NT2/D1 (cell line): ENCODE measurements around the gene NDUFA3.
"Not testable (repeated sequence)": the region's sequence is repeated elsewhere in the genome, so short reads cannot be mapped to it uniquely, and the experiment has no call there.

Source experiments
- DNase-seq: peaks from one replicate; pipeline ENCODE4 v3.0.0-alpha.2; 2011; ENCODE audit warnings: low read depth, low spot score
- H3K27me3 ChIP-seq: 2 replicates; pipeline ENCODE4 v1.6.0; 2011; ENCODE audit warnings: mild to moderate bottlenecking; ENCODE audit not compliant: insufficient read length, insufficient read depth
- H3K36me3 ChIP-seq: 2 replicates; pipeline ENCODE4 v1.6.1; 2011; ENCODE audit warnings: mild to moderate bottlenecking, low read length, mixed read lengths; ENCODE audit not compliant: insufficient read depth, insufficient read length
- H3K4me1 ChIP-seq: 2 replicates; pipeline ENCODE4 v1.5.1; 2011; ENCODE audit not compliant: insufficient read depth, insufficient read length
- H3K4me3 ChIP-seq: 2 replicates; pipeline ENCODE4 v1.5.1; 2011; ENCODE audit warnings: low read depth; ENCODE audit not compliant: insufficient read length
- H3K9ac ChIP-seq: 2 replicates; pipeline ENCODE4 v1.6.0; 2011; ENCODE audit warnings: low read depth; ENCODE audit not compliant: insufficient read length
- H3K9me3 ChIP-seq: 2 replicates; pipeline ENCODE4 v1.5.1; 2011; ENCODE audit warnings: mild to moderate bottlenecking, low read length; ENCODE audit not compliant: insufficient read depth
- SUZ12 ChIP-seq: IDR thresholded peaks from 2 replicates; pipeline ENCODE4 v1.6.1; 2011; ENCODE audit not compliant: insufficient read length, insufficient read depth; ENCODE audit errors: extremely low read depth
- YY1 ChIP-seq: IDR thresholded peaks from 2 replicates; pipeline ENCODE4 v1.6.1; 2011; ENCODE audit not compliant: insufficient read length, insufficient read depth
- ZNF274 ChIP-seq: IDR thresholded peaks from 2 replicates; pipeline ENCODE4 v1.6.1; 2011; ENCODE audit warnings: mild to moderate bottlenecking, low read depth, low read length

NDUFA3 gene

GRCh38 chr19:54081032-54081431 is 21.6 kb upstream of the NDUFA3 start, which contains the start of gene TARM1:
Gene TARM1 (minus strand): TSS chr19:54081365. CDS start chr19:54081340, 25 bp downstream.
- no peak for DNase-seq
- Histone ChIP-seq H3K27me3 (no peaks in the 10 kb centered on the region), H3K9me3 (peaks cover 19% of the 10 kb centered on the region), H3K9ac (no peak within 1 kb of the TSS), H3K4me1 (no peaks in the 10 kb centered on the region), H3K36me3 (no peaks in the 10 kb centered on the region), H3K4me3 (no peak within 1 kb of the TSS)
- TF ChIP-seq SUZ12 (no peak), ZNF274 (no peak), YY1 (no peak)

- Histone ChIP-seq H3K9ac (no peak overlapping the region), H3K9me3 (peaks cover 19% of the 10 kb centered on the region), H3K4me1 (no peaks in the 10 kb centered on the region), H3K4me3 (no peak overlapping the region), H3K27me3 (no peaks in the 10 kb centered on the region), H3K36me3 (no peaks in the 10 kb centered on the region)
- DNase-seq, result no peak
- TF ChIP-seq ZNF274, result no peak
- TF ChIP-seq YY1, result no peak
- no peak for TF ChIP-seq SUZ12
Measured at GRCh38 chr19:54084410-54084809, 18.2 kb upstream of the NDUFA3 start.

- Histone ChIP-seq H3K4me1 (peaks cover 2% of the 10 kb centered on the region), H3K4me3 (no peak overlapping the region), H3K9ac (no peak overlapping the region), H3K9me3 (peaks cover 8% of the 10 kb centered on the region; the same call in 1 of the 2 replicates), H3K27me3 (peaks cover 16% of the 10 kb centered on the region), H3K36me3 (no peaks in the 10 kb centered on the region)
- no peak for TF ChIP-seq ZNF274
- TF ChIP-seq SUZ12, result no peak
- no peak for TF ChIP-seq YY1
- no peak for DNase-seq
Measured at GRCh38 chr19:54094426-54095000, 8.1 kb upstream of the NDUFA3 start.

GRCh38 chr19:54095136-54095858 is 7.4 kb upstream of the NDUFA3 start:
- DNase-seq, result no peak
- Histone ChIP-seq H3K27me3 (peaks cover 16% of the 10 kb centered on the region), H3K4me3 (peak overlapping the region; percentile 45), H3K4me1 (peaks cover 2% of the 10 kb centered on the region), H3K9ac (peak overlapping the region; percentile 56), H3K36me3 (no peaks in the 10 kb centered on the region), H3K9me3 (peaks cover 8% of the 10 kb centered on the region; the same call in 1 of the 2 replicates)
- TF ChIP-seq YY1, result no peak
- TF ChIP-seq SUZ12, result no peak
- TF ChIP-seq ZNF274, result no peak

- not testable (repeated sequence) for DNase-seq, H3K9me3 ChIP-seq, H3K4me1 ChIP-seq, H3K36me3 ChIP-seq
- peaks cover 16% of the 10 kb centered on the region for H3K27me3 ChIP-seq
- peak overlapping the region; percentile 45 for H3K4me3 ChIP-seq
- H3K9ac ChIP-seq, result peak overlapping the region; percentile 56
Measured at GRCh38 chr19:54095859-54096616, 6.6 kb upstream of the NDUFA3 start.

- TF ChIP-seq ZNF274, result no peak
- TF ChIP-seq YY1, result no peak
- TF ChIP-seq SUZ12, result no peak
- Histone ChIP-seq H3K4me3 (peak overlapping the region; percentile 11), H3K4me1 (peaks cover 2% of the 10 kb centered on the region), H3K27me3 (peaks cover 16% of the 10 kb centered on the region), H3K9ac (peak overlapping the region; percentile 56), H3K9me3 (peaks cover 8% of the 10 kb centered on the region; the same call in 1 of the 2 replicates), H3K36me3 (no peaks in the 10 kb centered on the region)
- DNase-seq, result no peak
Measured at GRCh38 chr19:54096617-54097106, 6.0 kb upstream of the NDUFA3 start.
